Measurements from ENCODE around the gene SMIM24. TPM values are rescaled to one million over a fixed set of nuclear protein-coding genes. Genes with fewer than 3 reads are reported as not detected.

Gene SMIM24
- total and polyA plus RNA-seq, 9 of the 15 experiments (the other 6 are each of a cell fraction or from before 2014, with no cell fraction given) = 0.45 to 12.3 (median 1.4) TPM; not detected in 1

- WGBS (ENCODE audit: insufficient coverage, low coverage, missing lambda C conversion rate) = 89% methylated on average over 2 of the region's 2 CpGs
- ChIA-PET CTCF (ENCODE audit: low intra/inter-chr PET ratio) (no interaction called here), POLR2A (interaction anchor here (0.6 to 0.9 kb wide), 2 partner anchors 59 to 622 kb away, joined by 3 to 4 read pairs; no protein-coding TSS in a partner anchor)
- H4K20me1 ChIP-seq (replicated peaks; ENCODE audit: control insufficient read depth, insufficient read depth, low read length) = peaks cover 28% of the 10 kb centered on the region
- H3K9ac ChIP-seq (ENCODE audit: insufficient read depth in 1 of 2, low read depth in 2 of 2, low read length in 2 of 2) = peak overlapping the region in 1 of 2 experiments; percentile 12; a peak in 1 of 4 replicates
- no peaks in the 10 kb centered on the region for H3K9me3 ChIP-seq (replicated peaks; ENCODE audit: control insufficient read depth, insufficient read depth, low read depth, low read length)
- FAIRE-seq (no peak), ATAC-seq (no peak), DNase-seq (ENCODE audit: extremely low read depth in 1 of 4, low spot score in 3 of 4) (no peak)
- H3K27me3 ChIP-seq (ENCODE audit: control insufficient read depth in 2 of 2, insufficient read depth in 2 of 2, low read length in 2 of 2) = no peaks in the 10 kb centered on the region
- no peak overlapping the region for H3K4me3 ChIP-seq
- no peak overlapping the region for H3K4me2 ChIP-seq (ENCODE audit: insufficient read depth, low read length)
- TF ChIP-seq PCBP2 (IDR thresholded peaks at IDR 0.05; ENCODE audit: low read depth, low read length, poor library complexity, severe bottlenecking) (no peak), MAFF (IDR thresholded peaks at IDR 0.05; ENCODE audit: low read length) (no peak), RB1 (IDR thresholded peaks at IDR 0.05; ENCODE audit: low read depth) (no peak), SAP30 (IDR thresholded peaks at IDR 0.05; ENCODE audit: borderline replicate concordance, insufficient read depth, low read depth, low read length, poor library complexity, severe bottlenecking) (no peak)
- H3K79me2 ChIP-seq (ENCODE audit: control insufficient read depth, insufficient read depth, low read length) = peaks cover 77% of the 10 kb centered on the region
- H3K4me1 ChIP-seq (replicated peaks in 1 of 2; ENCODE audit: control insufficient read depth in 2 of 2, insufficient read depth in 2 of 2, low read length in 2 of 2) = peaks cover 19 to 76% of the 10 kb centered on the region in 2 experiments
- no peak overlapping the region for H2AFZ ChIP-seq (ENCODE audit: low read depth, low read length)
- H3K27ac ChIP-seq (ENCODE audit: extremely low read depth, low read depth, low read length) = no peak overlapping the region
- in situ Hi-C loops (cut with MboI) (no loop called here), intact Hi-C loops (cut with micrococcal nuclease) (no loop called here)
- peaks cover 28% of the 10 kb centered on the region; the same call in 1 of the 3 replicates for H3K36me3 ChIP-seq (ENCODE audit: control insufficient read depth, insufficient read depth, low read length)
- H3K9me1 ChIP-seq (ENCODE audit: control insufficient read depth, insufficient read depth, low read length) = peaks cover 4% of the 10 kb centered on the region
- no TSS peak for BruUV-seq (replicated peaks)
Measured at GRCh38 chr19:3518659-3519058, 38.3 kb upstream of the SMIM24 start.

GRCh38 chr19:3518255-3518654 lies 37.9 kb upstream of the SMIM24 start:
- Histone ChIP-seq H3K4me3 (no peak overlapping the region), H3K4me1 (replicated peaks in 1 of 2; ENCODE audit: control insufficient read depth in 2 of 2, insufficient read depth in 2 of 2, low read length in 2 of 2) (peaks cover 19 to 76% of the 10 kb centered on the region in 2 experiments), H3K36me3 (ENCODE audit: control insufficient read depth, insufficient read depth, low read length) (peaks cover 23% of the 10 kb centered on the region; the same call in 1 of the 3 replicates), H3K9ac (ENCODE audit: insufficient read depth in 1 of 2, low read depth in 2 of 2, low read length in 2 of 2) (no peak overlapping the region; a peak in 1 of 4 replicates), H3K4me2 (ENCODE audit: insufficient read depth, low read length) (no peak overlapping the region), H4K20me1 (replicated peaks; ENCODE audit: control insufficient read depth, insufficient read depth, low read length) (peaks cover 28% of the 10 kb centered on the region), H3K27ac (ENCODE audit: extremely low read depth, low read depth, low read length) (no peak overlapping the region), H3K9me1 (ENCODE audit: control insufficient read depth, insufficient read depth, low read length) (peaks cover 4% of the 10 kb centered on the region), H3K79me2 (ENCODE audit: control insufficient read depth, insufficient read depth, low read length) (peaks cover 76% of the 10 kb centered on the region), H3K9me3 (replicated peaks; ENCODE audit: control insufficient read depth, insufficient read depth, low read depth, low read length) (no peaks in the 10 kb centered on the region), H3K27me3 (ENCODE audit: control insufficient read depth in 2 of 2, insufficient read depth in 2 of 2, low read length in 2 of 2) (no peaks in the 10 kb centered on the region), H2AFZ (ENCODE audit: low read depth, low read length) (no peak overlapping the region)
- BruUV-seq (replicated peaks) = no TSS peak
- no peak for ATAC-seq
- CTCF ChIA-PET (ENCODE audit: low intra/inter-chr PET ratio) = no interaction called here
- WGBS (ENCODE audit: insufficient coverage, low coverage, missing lambda C conversion rate) = 81% methylated on average over 10 of the region's 10 CpGs
- TF ChIP-seq ZNF133 (CRISPR knock-in tag; IDR thresholded peaks at IDR 0.05) (no peak), MCM7 (IDR thresholded peaks at IDR 0.05) (no peak)
- in situ Hi-C loops (cut with MboI) = no loop called here
- DNase-seq (ENCODE audit: extremely low read depth in 1 of 4, low spot score in 3 of 4) = no peak
- FAIRE-seq = no peak
- POLR2A ChIA-PET = interaction anchor here (0.6 to 1.7 kb wide), 3 partner anchors 9 to 59 kb away, joined by 3 to 9 read pairs (median 4); partner anchors contain the start of gene DOHH
- intact Hi-C loops (cut with micrococcal nuclease) = no loop called here
